ENCODE measurements around the gene SAMD4A. TPM values are rescaled to one million over a fixed set of nuclear protein-coding genes. Genes with fewer than 3 reads are reported as not detected.

Gene SAMD4A
- total RNA-seq, 1 experiment from 2014 or later = 9.6 TPM

GRCh38 chr14:54639611-54640010, 72.7 kb downstream of the SAMD4A start:
- Histone ChIP-seq H3K79me2 (ENCODE audit: insufficient read depth, low read length) (no peaks in the 10 kb centered on the region), H2BK5ac (ENCODE audit: insufficient read length, low read length) (no peak overlapping the region), H4K5ac (ENCODE audit: insufficient read length, low read depth, low read length) (no peak overlapping the region), H3K23me2 (ENCODE audit: insufficient read length, low read depth, low read length, poor library complexity, severe bottlenecking) (no peaks in the 10 kb centered on the region), H2BK12ac (ENCODE audit: insufficient read length, low read depth, low read length) (no peak overlapping the region), H3K27ac (ENCODE audit: insufficient read length, low read depth, low read length) (no peak overlapping the region), H3K79me1 (ENCODE audit: insufficient read depth, low read depth, low read length, poor library complexity, severe bottlenecking) (no peaks in the 10 kb centered on the region), H3T11ph (ENCODE audit: low read length) (no peak overlapping the region), H3K9me3 (ENCODE audit: control insufficient read depth, low read depth, low read length) (no peaks in the 10 kb centered on the region), H3K23ac (ENCODE audit: insufficient read length, low read depth, low read length) (no peak overlapping the region), H2BK15ac (ENCODE audit: low read depth, low read length) (no peak overlapping the region), H3K14ac (ENCODE audit: insufficient read depth, low read length) (no peak overlapping the region), H4K20me1 (ENCODE audit: control insufficient read depth, insufficient read depth, insufficient read length) (no peaks in the 10 kb centered on the region), H2BK120ac (ENCODE audit: low read depth, low read length, poor library complexity, severe bottlenecking) (no peak overlapping the region), H3K56ac (ENCODE audit: insufficient read length, low read depth, low read length) (no peak overlapping the region), H3K4me1 (ENCODE audit: insufficient read depth, low read length) (peaks cover 20% of the 10 kb centered on the region; the same call in 1 of the 2 replicates), H3K18ac (ENCODE audit: insufficient read length, low read depth, low read length) (no peak overlapping the region), H3K4ac (ENCODE audit: low read depth, low read length) (no peak overlapping the region), H4K8ac (replicated peaks; ENCODE audit: insufficient read length, low read depth, low read length) (no peak overlapping the region), H2BK20ac (ENCODE audit: low read depth, low read length, poor library complexity, severe bottlenecking) (no peak overlapping the region), H2AFZ (ENCODE audit: low read length) (no peak overlapping the region), H2AK5ac (ENCODE audit: insufficient read length, low read length) (no peak overlapping the region), H4K91ac (ENCODE audit: insufficient read length, low read depth, low read length) (no peak overlapping the region), H3K4me2 (ENCODE audit: insufficient read depth, insufficient read length, low read length) (no peak overlapping the region), H3K9ac (ENCODE audit: extremely low read depth, insufficient read length, low read length) (no peak overlapping the region), H3K27me3 (ENCODE audit: insufficient read depth, low read length) (no peaks in the 10 kb centered on the region)
- DNase-seq = no peak
- WGBS (ENCODE audit: extremely low coverage, insufficient read length, low lambda C conversion rate) = no CpG with 5 or more reads among the region's 2 CpGs
- Mint-ChIP-seq H3K27ac (peak overlapping the region in 1 of 3 experiments; percentile 74; a peak in 1 of 7 replicates), H3K9me3 (no peaks in the 10 kb centered on the region), H3K27me3 (ENCODE audit: low read depth) (no peaks in the 10 kb centered on the region), H3K36me3 (ENCODE audit: insufficient read depth in 1 of 3, low read depth in 3 of 3) (no peaks in the 10 kb centered on the region; a peak in 1 of 7 replicates), H3K4me1 (peaks cover 18 to 31% of the 10 kb centered on the region in 2 experiments), H3K4me3 (no peak overlapping the region)
- no peak for TF ChIP-seq CTCF (conservative IDR thresholded peaks at IDR 0.05)
